ENCODE measurements around the gene GTPBP10.

DNA sequence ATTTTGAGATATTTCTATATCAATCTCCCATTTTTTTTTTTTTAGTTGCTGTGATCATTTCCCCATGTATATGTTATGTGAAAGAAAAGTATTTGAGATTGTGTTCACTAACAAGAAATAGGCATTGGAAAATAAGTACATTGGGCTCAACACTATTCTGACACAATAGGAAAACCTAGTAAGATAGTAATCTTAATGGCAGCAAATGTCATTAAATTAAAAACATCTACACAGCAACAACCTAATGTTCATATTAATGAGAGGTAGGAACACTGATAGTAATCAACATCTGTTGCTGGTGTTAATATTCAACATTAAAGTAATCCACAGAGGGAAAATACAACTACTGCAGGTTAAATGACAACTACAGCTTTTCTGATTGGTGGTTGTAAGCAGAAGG lies 1.5 kb upstream of the GTPBP10 start:
- TF ChIP-seq EZH2 (optimal IDR thresholded peaks at IDR 0.05; ENCODE audit: low read depth, low read length) (no peak), CTCF (IDR thresholded peaks at IDR 0.05; ENCODE audit: low read length) (no peak), EZH2phosphoT487 (IDR thresholded peaks at IDR 0.05; ENCODE audit: low read length) (no peak)
